Cortex of kidney (tissue), 1 donor: Measurements from ENCODE around the gene CMTM7.
"Not testable (repeated sequence)": the region's sequence is repeated elsewhere in the genome, so short reads cannot be mapped to it uniquely, and the experiment has no call there.

ENCODE experiments used
- DNase-seq: peaks from one replicate; lab custom pipeline; 2025; lab: John Stamatoyannopoulos, UW

The CMTM7 gene

GRCh38 chr3:32383136-32383711, 8.4 kb upstream of the CMTM7 start:
- DNase-seq, result no peak

DNA sequence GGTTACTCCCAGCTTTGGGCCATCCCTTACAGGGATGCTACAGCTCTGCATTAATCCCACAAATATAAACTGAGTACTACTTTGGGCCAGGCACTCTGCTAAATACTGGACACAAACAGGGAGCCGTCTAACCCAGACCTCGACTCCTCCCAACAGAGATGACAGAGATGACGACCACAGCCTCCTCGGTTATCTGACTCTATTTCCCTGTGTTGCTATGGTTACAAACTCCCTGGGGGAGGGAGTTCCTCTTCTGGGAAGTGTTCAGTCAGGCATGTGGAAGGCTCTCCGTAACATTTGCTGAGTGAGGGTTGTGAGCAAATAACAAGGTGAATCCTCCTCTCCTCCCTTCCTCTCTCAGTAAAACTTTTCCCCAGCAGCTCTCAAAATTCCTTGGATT, 6.7 kb upstream of the CMTM7 start:
- DNase-seq, result no peak

- DNase-seq, result no peak
These were observed 4.1 kb upstream of the CMTM7 start for GRCh38 chr3:32387512-32387911.

GRCh38 chr3:32389577-32389976, 2.1 kb upstream of the CMTM7 start:
- DNase-seq, result not testable (repeated sequence)

DNA sequence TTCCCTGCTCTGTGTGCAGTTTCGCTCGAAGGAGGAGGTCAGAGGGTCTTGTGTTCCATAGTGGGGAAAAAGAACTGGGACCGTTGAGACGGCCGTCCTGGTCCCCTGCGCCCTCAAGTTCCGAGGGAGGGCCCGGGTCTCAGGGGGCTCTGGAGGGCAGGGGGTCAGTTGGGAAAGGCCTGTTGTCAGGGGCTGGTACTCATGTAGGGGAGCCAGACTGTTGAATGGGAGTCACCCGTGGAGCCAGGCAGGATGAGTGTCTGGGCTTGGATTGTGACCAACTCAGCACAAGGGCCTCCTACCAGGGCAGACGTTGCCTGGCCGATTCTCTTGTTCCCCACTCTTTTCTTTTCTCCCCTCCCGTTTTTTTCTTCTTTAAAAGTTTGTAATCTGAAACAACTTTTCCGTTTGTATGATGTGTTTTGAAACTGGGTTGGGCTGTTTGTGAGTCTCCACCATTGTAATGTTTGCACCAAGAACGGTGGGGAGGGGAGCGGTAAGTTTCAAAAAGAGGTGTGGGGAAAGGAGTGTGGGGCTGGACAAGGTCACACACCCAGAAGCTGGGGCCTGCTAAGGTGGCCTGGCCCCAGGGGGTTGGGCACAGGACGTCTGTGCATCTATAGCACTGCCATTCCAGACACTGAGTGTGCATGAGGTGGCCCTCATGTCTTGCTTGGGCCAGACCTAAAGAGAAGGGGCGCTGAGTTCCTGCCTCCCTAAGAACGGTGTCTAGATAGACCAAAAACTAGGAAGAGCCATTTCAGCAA, 1.1 kb downstream of the CMTM7 start:
- DNase-seq, result no peak

DNA sequence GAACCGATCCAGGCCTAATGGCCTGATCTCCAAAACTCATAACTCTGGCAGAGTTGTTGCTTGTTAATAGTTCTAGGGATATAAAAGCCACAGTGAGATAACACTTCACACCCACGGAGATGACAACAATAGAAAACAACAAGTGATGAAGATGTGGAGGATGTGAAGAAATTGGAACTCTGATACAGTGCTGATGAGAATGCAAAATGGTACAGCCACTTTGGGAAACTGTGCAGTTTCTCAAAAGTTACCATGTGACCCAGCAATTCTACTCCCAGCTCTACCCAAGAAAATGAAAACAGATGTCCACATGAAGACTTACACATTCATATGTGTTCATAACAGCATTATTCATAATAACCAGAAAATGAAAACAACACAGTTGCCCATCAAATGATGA, 3.8 kb downstream of the CMTM7 start:
- DNase-seq, result no peak

- DNase-seq, result no peak
These were observed 6.3 kb downstream of the CMTM7 start for GRCh38 chr3:32397941-32398340.

- DNase-seq, result no peak
These were observed 6.9 kb downstream of the CMTM7 start for GRCh38 chr3:32398531-32398930.

DNA sequence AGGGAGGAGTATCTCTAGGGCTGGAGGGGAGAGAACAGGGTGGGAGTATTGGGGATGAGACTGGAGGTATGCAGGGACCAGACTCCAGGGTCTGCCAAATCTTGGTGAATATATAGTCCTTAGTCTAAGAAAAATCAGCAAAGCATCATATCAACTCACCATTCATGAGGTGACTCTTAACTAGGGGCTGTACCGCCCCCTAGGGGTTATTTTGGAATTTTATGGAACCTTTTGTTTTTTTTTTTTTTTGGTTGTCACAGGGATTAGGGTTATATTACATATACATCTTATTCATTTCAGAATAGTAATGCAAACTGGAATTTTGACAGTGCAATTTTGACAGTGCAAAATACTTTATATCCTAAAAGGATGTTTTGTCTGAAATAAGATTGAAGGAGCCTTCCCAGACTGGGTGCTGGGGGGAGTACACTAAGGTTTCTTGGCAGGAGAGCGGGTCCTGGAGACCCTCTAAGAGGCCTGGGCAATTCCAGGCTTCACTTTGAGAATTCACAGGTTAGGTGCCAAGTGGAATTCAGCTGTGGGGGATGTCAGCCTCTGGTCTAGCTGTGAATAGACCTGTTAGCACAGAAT, 7.5 kb downstream of the CMTM7 start:
- no peak for DNase-seq

DNA sequence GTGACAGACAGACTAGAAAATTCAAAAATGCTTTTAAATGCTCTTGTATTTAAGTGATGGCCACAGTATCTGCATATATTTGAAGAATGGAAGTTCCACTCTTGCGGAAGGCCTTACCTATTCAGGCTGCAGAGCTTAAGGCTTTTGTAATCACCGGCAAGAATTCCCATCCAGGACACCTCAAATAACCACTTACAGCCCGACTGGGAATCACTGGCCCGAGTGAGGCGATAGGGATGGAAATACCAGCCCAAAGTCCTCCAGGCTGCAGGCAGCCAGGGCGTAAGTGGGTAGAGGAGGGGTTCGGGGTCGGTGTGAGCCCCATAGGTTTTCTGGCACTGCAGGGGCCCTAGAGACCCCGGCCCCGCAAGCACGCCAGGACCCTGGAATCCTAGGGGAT, 9.5 kb downstream of the CMTM7 start:
- no peak for DNase-seq

DNA sequence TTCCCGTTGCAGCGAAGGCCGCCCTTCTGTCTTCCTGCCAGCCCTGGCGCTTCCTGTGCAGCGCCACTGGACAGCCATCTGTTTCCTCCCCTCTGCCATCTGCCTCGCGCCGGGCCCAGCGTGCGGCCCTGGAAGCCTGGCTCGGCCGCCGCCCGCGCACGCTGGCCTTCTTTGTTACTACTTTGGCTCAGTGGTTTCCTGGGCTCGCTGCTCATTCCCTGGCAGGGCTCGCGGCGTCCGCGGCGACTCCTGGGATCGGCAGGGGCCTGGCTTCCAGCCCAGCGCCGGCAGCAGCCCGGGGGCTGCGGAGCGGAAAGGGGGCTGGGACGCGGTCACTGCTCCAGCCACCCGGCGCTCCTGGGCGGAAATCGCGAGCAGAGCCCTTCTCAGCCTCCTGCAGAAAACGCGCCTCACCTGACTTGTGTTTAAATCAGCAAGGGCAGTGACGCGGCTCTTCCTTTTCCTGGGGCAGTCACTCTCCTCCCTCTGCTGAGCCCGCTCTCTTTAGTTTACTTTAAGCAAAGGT, 10.0 kb downstream of the CMTM7 start:
- no peak for DNase-seq

DNA sequence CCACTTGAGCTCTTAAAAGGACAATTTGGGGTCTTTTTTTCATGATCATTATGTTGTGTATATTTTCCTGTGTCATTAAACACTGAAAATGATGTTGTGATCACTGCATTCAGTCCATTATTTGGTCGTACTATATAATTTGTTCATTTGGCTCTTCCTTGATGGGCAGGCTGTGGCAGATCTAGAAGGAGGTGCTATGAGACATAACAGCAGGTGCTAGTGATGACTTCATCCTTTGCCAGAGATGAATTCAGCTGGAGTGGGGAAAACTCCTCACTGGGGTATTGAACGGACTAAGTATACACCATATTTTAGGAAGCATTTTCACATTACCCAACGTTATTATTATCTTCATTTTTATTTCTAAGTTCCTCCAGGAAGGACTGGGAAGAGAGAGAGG, 12.0 kb downstream of the CMTM7 start:
- no peak for DNase-seq

- no peak for DNase-seq
These were observed 13.1 kb downstream of the CMTM7 start for GRCh38 chr3:32404714-32405113.

DNA sequence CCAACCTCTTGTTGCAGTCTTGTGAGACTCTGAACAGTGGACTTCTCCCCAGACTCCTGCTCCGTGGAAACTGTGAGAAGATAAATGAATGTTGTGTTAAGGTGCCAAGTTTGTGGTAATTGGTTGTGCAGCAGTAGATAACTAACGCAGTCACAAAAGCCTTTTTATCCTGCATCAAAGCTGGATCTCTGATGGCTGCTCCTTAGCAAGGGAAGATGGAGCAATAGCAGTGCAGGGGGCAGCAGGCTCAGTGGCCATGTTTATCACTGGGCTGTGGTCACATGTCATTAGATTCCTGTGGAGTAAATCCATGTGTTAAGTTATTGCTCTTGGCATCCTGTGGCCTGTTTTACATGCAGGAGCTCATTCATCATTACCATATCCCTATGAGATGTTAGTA, 13.5 kb downstream of the CMTM7 start:
- DNase-seq, result no peak

- DNase-seq, result no peak
These were observed 14.2 kb downstream of the CMTM7 start for GRCh38 chr3:32405711-32406323.

- DNase-seq, result no peak
These were observed 15.1 kb downstream of the CMTM7 start for GRCh38 chr3:32406486-32407408.

GRCh38 chr3:32410367-32411246, 19.0 kb downstream of the CMTM7 start:
- no peak for DNase-seq

GRCh38 chr3:32411442-32411841, 19.8 kb downstream of the CMTM7 start:
- no peak for DNase-seq

- DNase-seq, result no peak
These were observed 21.2 kb downstream of the CMTM7 start for GRCh38 chr3:32412887-32413286.

DNA sequence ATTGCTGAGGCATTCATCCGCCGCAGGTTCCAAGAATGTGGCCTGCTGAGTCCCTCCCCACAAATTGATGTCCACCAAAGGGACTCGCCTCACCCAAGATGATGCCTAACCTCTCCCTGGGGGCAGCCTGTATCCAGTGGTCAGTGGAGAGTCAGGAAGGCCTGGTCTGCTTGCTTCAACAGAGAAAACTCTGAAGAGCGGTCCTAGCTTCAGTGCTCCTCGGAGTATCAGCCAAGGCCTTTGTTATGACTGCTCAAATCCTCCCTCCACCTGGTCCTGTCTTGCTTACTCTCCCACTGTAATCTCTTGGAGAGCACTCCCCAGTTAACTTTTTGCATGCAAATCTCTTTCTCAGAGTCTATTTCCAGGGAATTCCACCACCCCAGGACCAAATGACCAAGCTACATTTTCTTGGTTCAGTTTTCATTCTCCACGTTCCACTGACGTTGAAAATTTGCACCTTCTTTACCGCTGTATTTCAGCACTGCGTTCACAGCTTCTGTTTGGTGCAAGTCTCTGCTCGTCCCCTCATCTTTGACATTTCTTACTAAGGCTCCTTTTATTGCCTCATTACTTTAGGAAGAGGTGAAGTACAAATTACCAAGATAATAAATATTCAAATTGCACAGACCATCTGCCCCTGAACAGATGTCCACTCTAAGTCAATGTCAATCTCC, 22.3 kb downstream of the CMTM7 start:
- DNase-seq, result no peak
